HepG2 (cell line): ENCODE data around the gene C2orf81. TPM values are rescaled to one million over a fixed set of nuclear protein-coding genes. Genes with fewer than 3 reads are reported as not detected.

Experiments used
- CHD4 ChIP-seq: fragments of 200-600 bp; sonication (generic); IDR thresholded peaks from 2 replicates; pipeline ENCODE4 v1.7.0; 2017; ENCODE audit warnings: mild to moderate bottlenecking, low read length, borderline replicate concordance
- CREB1 ChIP-seq, 2 experiments: fragments of 450-650 bp in 1 of 2; IDR thresholded peaks; 2 replicates each; pipeline ENCODE4 v1.6.1; 2016 to 2017; ENCODE audit warnings: control low read depth in 1 of 2, mild to moderate bottlenecking in 1 of 2, missing compliant biosample characterization in 1 of 2, missing genetic modification characterization in 1 of 2
- FOSL2 ChIP-seq: sonication (generic); formaldehyde crosslinking; IDR thresholded peaks from 2 replicates; pipeline ENCODE4 v1.4.0; 2020; ENCODE audit warnings: missing genetic modification reagents
- FOXM1 ChIP-seq: sonication (generic); formaldehyde crosslinking; IDR thresholded peaks from 2 replicates; pipeline ENCODE4 v1.5.0; 2020; ENCODE audit warnings: missing genetic modification reagents
- KLF15 ChIP-seq: sonication (generic); formaldehyde crosslinking; IDR thresholded peaks from 2 replicates; pipeline ENCODE4 v1.8.1; 2023; ENCODE audit warnings: borderline replicate concordance, mild to moderate bottlenecking, inconsistent platforms, missing genetic modification reagents, mixed read lengths
- SMC3 ChIP-seq: IDR thresholded peaks from 2 replicates; pipeline ENCODE4 v1.6.1; 2011; ENCODE audit warnings: low read length, improper control_type of control experiment
- SRSF1 ChIP-seq: fragments of 200-400 bp; formaldehyde crosslinking; optimal IDR thresholded peaks from 2 replicates; pipeline ENCODE3; 2017; ENCODE audit warnings: mild to moderate bottlenecking, low read depth, low read length, moderate library complexity
- ZNF138 ChIP-seq: sonication (generic); formaldehyde crosslinking; IDR thresholded peaks from 2 replicates; pipeline ENCODE4 v1.5.0; 2020; ENCODE audit warnings: mild to moderate bottlenecking, low read depth, missing genetic modification reagents
- ZNF549 ChIP-seq: sonication (generic); formaldehyde crosslinking; IDR thresholded peaks from 2 replicates; pipeline ENCODE4 v1.5.0; 2020; ENCODE audit warnings: missing genetic modification reagents
- ZNF883 ChIP-seq: sonication (generic); formaldehyde crosslinking; IDR thresholded peaks from 2 replicates; pipeline ENCODE4 v1.5.1; 2020; ENCODE audit warnings: mild to moderate bottlenecking, missing genetic modification reagents; ENCODE audit errors: not compliant biosample characterization
- ZSCAN20 ChIP-seq: sonication (generic); formaldehyde crosslinking; IDR thresholded peaks from 2 replicates; pipeline ENCODE4 v1.4.0; 2020; ENCODE audit warnings: missing genetic modification reagents, mild to moderate bottlenecking, borderline replicate concordance
- polyA plus RNA-seq, 8 experiments: library from polyadenylated mRNA; depleted of rRNA in 3 of 8; stranded (reverse) in 7 of 8; unstranded in 1 of 8; fragments of >200 nt; fragmentation: Illumina TruSeq in 4 of 8; extraction: Trizol in 4 of 8; gene quantifications; 2 replicates each; pipeline versions ENCODE4 v1.2.1 to v1.2.3, GENCODE V29; 2011 to 2016; ENCODE audit warnings: low read depth in 4 of 8, missing spikeins in 1 of 8, mixed read lengths in 1 of 8; ENCODE audit not compliant: insufficient read depth in 1 of 8
- total RNA-seq, 5 experiments: library from RNA; depleted of rRNA; stranded (reverse); fragments of >200 nt; fragmentation: Illumina TruSeq; extraction: Trizol; gene quantifications; 2 replicates each; pipeline ENCODE4 v1.2.3, GENCODE V29; 2016; ENCODE audit warnings: low read depth in 1 of 5
- TF ChIP-seq, protein P1 (sequence below): sonication (generic); formaldehyde crosslinking; IDR thresholded peaks from 2 replicates; pipeline ENCODE4 v1.4.0; 2020; ENCODE audit warnings: low read depth, missing genetic modification reagents
- TF ChIP-seq, protein P2 (sequence below): IDR thresholded peaks from 2 replicates; pipeline ENCODE4 v1.6.1; 2016; ENCODE audit warnings: control low read depth
- TF ChIP-seq, protein P3 (sequence below), 2 experiments: fragments of 450-650 bp in 1 of 2; sonication (generic) in 1 of 2; formaldehyde crosslinking; IDR thresholded peaks; 2 replicates each; pipeline versions ENCODE4 v1.5.0 to v1.8.0; 2020 to 2022; ENCODE audit warnings: mild to moderate bottlenecking in 1 of 2, missing genetic modification reagents in 1 of 2
- TF ChIP-seq, protein P4 (sequence below): IDR thresholded peaks from 2 replicates; pipeline ENCODE4 v1.6.1; 2016; ENCODE audit warnings: missing genetic modification reagents, missing compliant biosample characterization
- TF ChIP-seq, protein P5 (sequence below): sonication (generic); formaldehyde crosslinking; IDR thresholded peaks from 2 replicates; pipeline ENCODE4 v1.5.0; 2020; ENCODE audit warnings: mild to moderate bottlenecking, missing genetic modification reagents
- TF ChIP-seq, protein P6 (sequence below): sonication (generic); formaldehyde crosslinking; IDR thresholded peaks from 2 replicates; pipeline ENCODE4 v1.5.1; 2020; ENCODE audit warnings: missing genetic modification reagents, mild to moderate bottlenecking, borderline replicate concordance

The C2orf81 gene
- total and polyA plus RNA-seq, 2 of the 13 experiments (the other 11 are each of a cell fraction or from before 2014, with no cell fraction given), result 0.15 to 0.17 TPM

DNA sequence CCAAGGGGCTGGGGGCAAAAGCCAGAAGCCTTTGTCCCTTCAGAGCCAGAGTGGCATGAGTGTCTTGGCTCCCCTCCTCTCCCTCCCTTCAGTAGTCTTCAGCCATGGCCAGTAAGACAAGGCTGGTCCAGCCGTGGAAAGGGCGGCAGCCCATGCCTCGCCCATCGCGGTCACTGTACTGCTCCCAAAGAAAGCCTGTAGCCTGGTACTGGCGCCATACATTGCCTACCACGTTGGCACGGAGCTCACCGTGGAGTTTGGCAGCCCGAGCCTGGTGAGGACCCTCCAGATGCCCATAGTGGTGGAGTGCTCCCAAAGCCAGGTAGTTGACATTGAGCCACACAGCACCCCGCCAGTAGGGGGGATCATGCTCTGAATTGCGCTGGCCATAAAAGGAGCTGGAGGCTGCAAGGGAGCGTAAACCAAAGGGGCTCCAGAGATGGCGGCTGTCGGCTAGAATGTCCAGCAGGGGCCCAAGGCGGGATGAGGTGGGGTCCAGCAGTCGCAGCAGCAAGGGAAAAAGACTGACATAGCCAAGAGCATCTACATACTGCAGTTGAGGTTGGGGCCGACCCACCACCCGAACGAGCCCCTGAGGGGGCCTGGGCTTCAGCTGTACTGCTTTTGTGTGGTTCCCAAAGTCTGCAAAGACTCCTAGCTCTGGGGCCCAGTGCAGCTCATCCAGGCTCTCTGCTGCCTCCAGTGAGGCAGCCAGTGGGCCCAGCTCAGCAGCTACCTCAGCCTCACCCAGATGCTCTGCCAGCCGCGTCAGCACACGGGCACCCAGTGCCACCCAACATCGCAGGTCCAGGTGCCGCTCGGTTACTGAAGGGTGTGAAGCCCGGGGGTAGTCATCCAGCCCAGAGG, 40.0 kb upstream of the C2orf81 start (continued):
- TF ChIP-seq, protein P1, sequence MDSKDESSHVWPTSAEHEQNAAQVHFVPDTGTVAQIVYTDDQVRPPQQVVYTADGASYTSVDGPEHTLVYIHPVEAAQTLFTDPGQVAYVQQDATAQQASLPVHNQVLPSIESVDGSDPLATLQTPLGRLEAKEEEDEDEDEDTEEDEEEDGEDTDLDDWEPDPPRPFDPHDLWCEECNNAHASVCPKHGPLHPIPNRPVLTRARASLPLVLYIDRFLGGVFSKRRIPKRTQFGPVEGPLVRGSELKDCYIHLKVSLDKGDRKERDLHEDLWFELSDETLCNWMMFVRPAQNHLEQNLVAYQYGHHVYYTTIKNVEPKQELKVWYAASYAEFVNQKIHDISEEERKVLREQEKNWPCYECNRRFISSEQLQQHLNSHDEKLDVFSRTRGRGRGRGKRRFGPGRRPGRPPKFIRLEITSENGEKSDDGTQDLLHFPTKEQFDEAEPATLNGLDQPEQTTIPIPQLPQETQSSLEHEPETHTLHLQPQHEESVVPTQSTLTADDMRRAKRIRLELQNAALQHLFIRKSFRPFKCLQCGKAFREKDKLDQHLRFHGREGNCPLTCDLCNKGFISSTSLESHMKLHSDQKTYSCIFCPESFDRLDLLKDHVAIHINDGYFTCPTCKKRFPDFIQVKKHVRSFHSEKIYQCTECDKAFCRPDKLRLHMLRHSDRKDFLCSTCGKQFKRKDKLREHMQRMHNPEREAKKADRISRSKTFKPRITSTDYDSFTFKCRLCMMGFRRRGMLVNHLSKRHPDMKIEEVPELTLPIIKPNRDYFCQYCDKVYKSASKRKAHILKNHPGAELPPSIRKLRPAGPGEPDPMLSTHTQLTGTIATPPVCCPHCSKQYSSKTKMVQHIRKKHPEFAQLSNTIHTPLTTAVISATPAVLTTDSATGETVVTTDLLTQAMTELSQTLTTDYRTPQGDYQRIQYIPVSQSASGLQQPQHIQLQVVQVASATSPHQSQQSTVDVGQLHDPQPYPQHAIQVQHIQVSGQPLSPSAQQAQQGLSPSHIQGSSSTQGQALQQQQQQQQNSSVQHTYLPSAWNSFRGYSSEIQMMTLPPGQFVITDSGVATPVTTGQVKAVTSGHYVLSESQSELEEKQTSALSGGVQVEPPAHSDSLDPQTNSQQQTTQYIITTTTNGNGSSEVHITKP, result no peak
- TF ChIP-seq FOSL2 (CRISPR knock-in tag), result 0 out of 2 replicates have a peak, but pooled peaks have one; percentile 21
- TF ChIP-seq CHD4, result no peak
- TF ChIP-seq ZSCAN20 (CRISPR knock-in tag), result no peak
- TF ChIP-seq, protein P2, sequence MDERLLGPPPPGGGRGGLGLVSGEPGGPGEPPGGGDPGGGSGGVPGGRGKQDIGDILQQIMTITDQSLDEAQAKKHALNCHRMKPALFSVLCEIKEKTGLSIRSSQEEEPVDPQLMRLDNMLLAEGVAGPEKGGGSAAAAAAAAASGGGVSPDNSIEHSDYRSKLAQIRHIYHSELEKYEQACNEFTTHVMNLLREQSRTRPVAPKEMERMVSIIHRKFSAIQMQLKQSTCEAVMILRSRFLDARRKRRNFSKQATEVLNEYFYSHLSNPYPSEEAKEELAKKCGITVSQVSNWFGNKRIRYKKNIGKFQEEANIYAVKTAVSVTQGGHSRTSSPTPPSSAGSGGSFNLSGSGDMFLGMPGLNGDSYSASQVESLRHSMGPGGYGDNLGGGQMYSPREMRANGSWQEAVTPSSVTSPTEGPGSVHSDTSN (CRISPR knock-in tag), result no peak
- no peak for TF ChIP-seq ZNF138 (CRISPR knock-in tag)
- TF ChIP-seq CREB1 (IDR thresholded peaks at IDR 0.05), result no peak
- TF ChIP-seq CREB1 (CRISPR knock-in tag; IDR thresholded peaks at IDR 0.05), result no peak
- TF ChIP-seq, protein P3, sequence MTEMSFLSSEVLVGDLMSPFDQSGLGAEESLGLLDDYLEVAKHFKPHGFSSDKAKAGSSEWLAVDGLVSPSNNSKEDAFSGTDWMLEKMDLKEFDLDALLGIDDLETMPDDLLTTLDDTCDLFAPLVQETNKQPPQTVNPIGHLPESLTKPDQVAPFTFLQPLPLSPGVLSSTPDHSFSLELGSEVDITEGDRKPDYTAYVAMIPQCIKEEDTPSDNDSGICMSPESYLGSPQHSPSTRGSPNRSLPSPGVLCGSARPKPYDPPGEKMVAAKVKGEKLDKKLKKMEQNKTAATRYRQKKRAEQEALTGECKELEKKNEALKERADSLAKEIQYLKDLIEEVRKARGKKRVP (CRISPR knock-in tag; IDR thresholded peaks at IDR 0.05), result no peak
- TF ChIP-seq, protein P4, sequence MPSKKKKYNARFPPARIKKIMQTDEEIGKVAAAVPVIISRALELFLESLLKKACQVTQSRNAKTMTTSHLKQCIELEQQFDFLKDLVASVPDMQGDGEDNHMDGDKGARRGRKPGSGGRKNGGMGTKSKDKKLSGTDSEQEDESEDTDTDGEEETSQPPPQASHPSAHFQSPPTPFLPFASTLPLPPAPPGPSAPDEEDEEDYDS (CRISPR knock-in tag), result no peak
- no peak for TF ChIP-seq FOXM1 (CRISPR knock-in tag)
- no peak for TF ChIP-seq ZNF549 (CRISPR knock-in tag)
- TF ChIP-seq KLF15, result peak; percentile 72
- TF ChIP-seq, protein P5, sequence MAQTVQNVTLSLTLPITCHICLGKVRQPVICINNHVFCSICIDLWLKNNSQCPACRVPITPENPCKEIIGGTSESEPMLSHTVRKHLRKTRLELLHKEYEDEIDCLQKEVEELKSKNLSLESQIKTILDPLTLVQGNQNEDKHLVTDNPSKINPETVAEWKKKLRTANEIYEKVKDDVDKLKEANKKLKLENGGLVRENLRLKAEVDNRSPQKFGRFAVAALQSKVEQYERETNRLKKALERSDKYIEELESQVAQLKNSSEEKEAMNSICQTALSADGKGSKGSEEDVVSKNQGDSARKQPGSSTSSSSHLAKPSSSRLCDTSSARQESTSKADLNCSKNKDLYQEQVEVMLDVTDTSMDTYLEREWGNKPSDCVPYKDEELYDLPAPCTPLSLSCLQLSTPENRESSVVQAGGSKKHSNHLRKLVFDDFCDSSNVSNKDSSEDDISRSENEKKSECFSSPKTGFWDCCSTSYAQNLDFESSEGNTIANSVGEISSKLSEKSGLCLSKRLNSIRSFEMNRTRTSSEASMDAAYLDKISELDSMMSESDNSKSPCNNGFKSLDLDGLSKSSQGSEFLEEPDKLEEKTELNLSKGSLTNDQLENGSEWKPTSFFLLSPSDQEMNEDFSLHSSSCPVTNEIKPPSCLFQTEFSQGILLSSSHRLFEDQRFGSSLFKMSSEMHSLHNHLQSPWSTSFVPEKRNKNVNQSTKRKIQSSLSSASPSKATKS (CRISPR knock-in tag), result no peak
- no peak for TF ChIP-seq SRSF1
- peak; percentile 15; the same call in 1 of the 2 replicates for TF ChIP-seq SMC3
- TF ChIP-seq, protein P6, sequence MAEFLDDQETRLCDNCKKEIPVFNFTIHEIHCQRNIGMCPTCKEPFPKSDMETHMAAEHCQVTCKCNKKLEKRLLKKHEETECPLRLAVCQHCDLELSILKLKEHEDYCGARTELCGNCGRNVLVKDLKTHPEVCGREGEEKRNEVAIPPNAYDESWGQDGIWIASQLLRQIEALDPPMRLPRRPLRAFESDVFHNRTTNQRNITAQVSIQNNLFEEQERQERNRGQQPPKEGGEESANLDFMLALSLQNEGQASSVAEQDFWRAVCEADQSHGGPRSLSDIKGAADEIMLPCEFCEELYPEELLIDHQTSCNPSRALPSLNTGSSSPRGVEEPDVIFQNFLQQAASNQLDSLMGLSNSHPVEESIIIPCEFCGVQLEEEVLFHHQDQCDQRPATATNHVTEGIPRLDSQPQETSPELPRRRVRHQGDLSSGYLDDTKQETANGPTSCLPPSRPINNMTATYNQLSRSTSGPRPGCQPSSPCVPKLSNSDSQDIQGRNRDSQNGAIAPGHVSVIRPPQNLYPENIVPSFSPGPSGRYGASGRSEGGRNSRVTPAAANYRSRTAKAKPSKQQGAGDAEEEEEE (CRISPR knock-in tag), result no peak
- peak; percentile 39 for TF ChIP-seq ZNF883 (CRISPR knock-in tag)
